ENCODE results near the gene SLC35A2.

Gene SLC35A2

GRCh38 chrX:48940404-48940955 is 29.0 kb upstream of the SLC35A2 start:
- Histone ChIP-seq H3K4me2 (ENCODE audit: low read depth, low read length, poor library complexity, severe bottlenecking) (no peak overlapping the region), H3K9me3 (ENCODE audit: insufficient read depth, low read depth, low read length) (no peaks in the 10 kb centered on the region), H3K4me1 (ENCODE audit: insufficient read depth, low read length, poor library complexity, severe bottlenecking) (peaks cover 5% of the 10 kb centered on the region), H4K20me1 (ENCODE audit: insufficient read depth, low read length, poor library complexity, severe bottlenecking) (peaks cover 6% of the 10 kb centered on the region), H3K27me3 (ENCODE audit: insufficient read depth, low read length, poor library complexity, severe bottlenecking) (no peaks in the 10 kb centered on the region), H3K4me3 (ENCODE audit: low read length, poor library complexity, severe bottlenecking) (no peak overlapping the region), H3K79me2 (ENCODE audit: insufficient read depth, low read length) (peaks cover 37% of the 10 kb centered on the region), H3K9ac (ENCODE audit: low read depth, low read length, poor library complexity, severe bottlenecking) (no peak overlapping the region), H3F3A (ENCODE audit: low read depth) (no peaks in the 10 kb centered on the region), H3K9me2 (replicated peaks; ENCODE audit: low read depth, low read length) (no peaks in the 10 kb centered on the region), H2AFZ (ENCODE audit: low read length) (no peak overlapping the region), H3K36me3 (ENCODE audit: insufficient read depth, low read length) (peaks cover 34% of the 10 kb centered on the region; the same call in 1 of the 2 replicates)
- TF ChIP-seq EZH2phosphoT487 (IDR thresholded peaks at IDR 0.05; ENCODE audit: borderline replicate concordance) (no peak), CTCF (conservative IDR thresholded peaks at IDR 0.05; ENCODE audit: low read length) (no peak)

GRCh38 chrX:48939524-48940228 is 28.2 kb upstream of the SLC35A2 start:
- TF ChIP-seq EZH2phosphoT487 (IDR thresholded peaks at IDR 0.05; ENCODE audit: borderline replicate concordance) (no peak), CTCF (conservative IDR thresholded peaks at IDR 0.05; ENCODE audit: low read length) (no peak)
- Histone ChIP-seq H3K79me2 (ENCODE audit: insufficient read depth, low read length) (peaks cover 35% of the 10 kb centered on the region; the same call in 1 of the 2 replicates), H2AFZ (ENCODE audit: low read length) (no peak overlapping the region), H3K27me3 (ENCODE audit: insufficient read depth, low read length, poor library complexity, severe bottlenecking) (no peaks in the 10 kb centered on the region), H3K4me3 (ENCODE audit: low read length, poor library complexity, severe bottlenecking) (no peak overlapping the region), H3F3A (ENCODE audit: low read depth) (no peaks in the 10 kb centered on the region), H3K36me3 (ENCODE audit: insufficient read depth, low read length) (peaks cover 42% of the 10 kb centered on the region; the same call in 1 of the 2 replicates), H3K4me1 (ENCODE audit: insufficient read depth, low read length, poor library complexity, severe bottlenecking) (peaks cover 5% of the 10 kb centered on the region), H3K9ac (ENCODE audit: low read depth, low read length, poor library complexity, severe bottlenecking) (no peak overlapping the region), H4K20me1 (ENCODE audit: insufficient read depth, low read length, poor library complexity, severe bottlenecking) (peaks cover 5% of the 10 kb centered on the region), H3K9me3 (ENCODE audit: insufficient read depth, low read depth, low read length) (no peaks in the 10 kb centered on the region), H3K9me2 (replicated peaks; ENCODE audit: low read depth, low read length) (no peaks in the 10 kb centered on the region), H3K4me2 (ENCODE audit: low read depth, low read length, poor library complexity, severe bottlenecking) (no peak overlapping the region)

GRCh38 chrX:48938721-48939425 is 27.4 kb upstream of the SLC35A2 start:
- Histone ChIP-seq H3K4me3 (ENCODE audit: low read length, poor library complexity, severe bottlenecking) (no peak overlapping the region), H3K4me2 (ENCODE audit: low read depth, low read length, poor library complexity, severe bottlenecking) (no peak overlapping the region), H4K20me1 (ENCODE audit: insufficient read depth, low read length, poor library complexity, severe bottlenecking) (peaks cover 5% of the 10 kb centered on the region), H3F3A (ENCODE audit: low read depth) (no peaks in the 10 kb centered on the region), H3K4me1 (ENCODE audit: insufficient read depth, low read length, poor library complexity, severe bottlenecking) (peaks cover 5% of the 10 kb centered on the region), H3K27me3 (ENCODE audit: insufficient read depth, low read length, poor library complexity, severe bottlenecking) (no peaks in the 10 kb centered on the region), H3K9me2 (replicated peaks; ENCODE audit: low read depth, low read length) (no peaks in the 10 kb centered on the region), H3K9me3 (ENCODE audit: insufficient read depth, low read depth, low read length) (no peaks in the 10 kb centered on the region), H3K9ac (ENCODE audit: low read depth, low read length, poor library complexity, severe bottlenecking) (no peak overlapping the region), H3K79me2 (ENCODE audit: insufficient read depth, low read length) (peaks cover 29% of the 10 kb centered on the region; the same call in 1 of the 2 replicates), H2AFZ (ENCODE audit: low read length) (no peak overlapping the region), H3K36me3 (ENCODE audit: insufficient read depth, low read length) (peaks cover 46% of the 10 kb centered on the region; the same call in 1 of the 2 replicates)
- no peak for TF ChIP-seq CTCF (conservative IDR thresholded peaks at IDR 0.05; ENCODE audit: low read length)
- no peak for TF ChIP-seq EZH2phosphoT487 (IDR thresholded peaks at IDR 0.05; ENCODE audit: borderline replicate concordance)

All from Loucy (cell line).